Measurements from ENCODE around the gene AHRR.

The AHRR gene

GRCh38 chr5:347712-348284 lies 26.3 kb downstream of the AHRR start:
- no peak for DNase-seq (ENCODE audit: low read depth)

GRCh38 chr5:348726-349125 lies 27.2 kb downstream of the AHRR start:
- no peak for DNase-seq (ENCODE audit: low read depth)

GRCh38 chr5:350355-350754 lies 28.8 kb downstream of the AHRR start:
- no peak for DNase-seq (ENCODE audit: low read depth)

GRCh38 chr5:351084-351920 lies 29.8 kb downstream of the AHRR start:
- no peak for DNase-seq (ENCODE audit: low read depth)

GRCh38 chr5:351921-352245 lies 30.4 kb downstream of the AHRR start:
- no peak for DNase-seq (ENCODE audit: low read depth)

GRCh38 chr5:352639-353611 lies 31.4 kb downstream of the AHRR start:
- no peak for DNase-seq (ENCODE audit: low read depth)

GRCh38 chr5:353612-354580 lies 32.4 kb downstream of the AHRR start:
- no peak for DNase-seq (ENCODE audit: low read depth)

GRCh38 chr5:354581-355378 lies 33.3 kb downstream of the AHRR start:
- DNase-seq (ENCODE audit: low read depth), result no peak

- DNase-seq (ENCODE audit: low read depth), result no peak
These were observed 33.9 kb downstream of the AHRR start for GRCh38 chr5:355379-355935.

GRCh38 chr5:355958-356357 lies 34.4 kb downstream of the AHRR start:
- no peak for DNase-seq (ENCODE audit: low read depth)

- DNase-seq (ENCODE audit: low read depth), result no peak
These were observed 37.9 kb downstream of the AHRR start for GRCh38 chr5:359301-359897.

GRCh38 chr5:360257-361027 lies 38.9 kb downstream of the AHRR start:
- DNase-seq (ENCODE audit: low read depth), result no peak

- no peak for DNase-seq (ENCODE audit: low read depth)
These were observed 40.7 kb downstream of the AHRR start for GRCh38 chr5:362189-362588.

- no peak for DNase-seq (ENCODE audit: low read depth)
These were observed 41.7 kb downstream of the AHRR start for GRCh38 chr5:362978-363765.

GRCh38 chr5:364497-364896 lies 43.0 kb downstream of the AHRR start:
- DNase-seq (ENCODE audit: low read depth), result no peak

GRCh38 chr5:366541-367357 lies 45.2 kb downstream of the AHRR start:
- DNase-seq (ENCODE audit: low read depth), result no peak

- DNase-seq (ENCODE audit: low read depth), result no peak
These were observed 46.0 kb downstream of the AHRR start for GRCh38 chr5:367358-368130.
